DMS53 treated with DMSO at 0.1 percent for 48 hours (cell line): Measurements from ENCODE around the gene ZNF768.
A peak's percentile ranks its signal among the peaks of the same experiment; 100 is the strongest.

Experiments
- DNase-seq: peaks from one replicate; lab custom pipeline; 2025; ENCODE audit not compliant: unreplicated experiment; lab: John Stamatoyannopoulos, UW

ZNF768 gene

DNA sequence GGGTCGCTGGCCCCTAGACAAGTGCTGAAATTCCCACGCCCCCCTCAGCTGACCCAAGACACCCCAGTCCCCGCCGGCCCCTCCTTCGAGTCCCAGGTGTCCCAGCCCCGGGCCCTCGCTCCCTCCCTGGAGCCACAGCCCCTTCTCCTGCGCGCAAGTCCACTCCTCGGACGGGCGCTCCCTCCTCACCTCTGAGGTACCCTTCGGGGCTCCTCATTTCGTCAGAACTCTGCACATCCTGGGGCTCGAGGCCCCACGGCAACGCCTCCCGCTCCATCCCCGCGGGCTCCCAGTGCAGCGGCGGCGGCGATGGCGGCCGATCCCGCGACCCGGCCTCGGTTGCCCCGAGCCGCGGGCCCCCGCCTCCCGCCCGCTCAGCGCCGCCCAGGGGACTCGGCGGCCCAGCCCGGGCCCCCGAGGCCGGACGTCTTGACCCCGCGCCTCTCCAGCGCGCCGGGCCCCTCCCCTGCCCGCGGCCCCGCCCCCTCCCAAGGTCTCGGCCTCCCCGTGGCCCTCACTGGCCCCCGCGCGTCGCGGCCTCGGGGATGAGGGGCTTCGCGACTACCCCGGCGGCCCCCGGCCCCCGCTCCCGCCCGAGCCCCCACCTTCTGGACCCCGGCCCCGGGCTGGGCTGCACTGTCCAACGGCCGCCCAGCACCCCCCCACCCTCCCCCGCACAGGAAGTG is at the start of gene ZNF768:
Gene ZNF768, minus strand, starts transcription at position 430 of the 686 bp plus-strand sequence. Its CDS starts 153 bp downstream, at position 277.
- DNase-seq = peak; percentile 10

DNA sequence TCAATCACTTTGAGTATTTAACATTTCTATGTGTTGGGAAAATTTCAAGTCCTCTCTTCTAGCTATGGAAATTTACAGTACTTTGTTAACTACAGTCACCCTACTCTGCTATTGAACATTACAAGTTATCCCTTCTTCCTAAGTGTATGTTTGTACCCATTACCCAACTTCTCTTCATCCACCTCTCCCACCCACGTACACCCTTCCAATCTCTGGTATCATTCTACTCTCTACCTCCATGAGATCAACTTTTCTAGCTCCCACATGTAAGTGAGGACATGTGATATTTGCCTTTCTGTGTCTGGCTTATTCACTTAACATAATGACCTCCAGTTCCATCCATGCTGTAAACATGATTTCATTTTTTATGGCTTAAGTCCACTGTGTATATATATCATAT is 48.3 kb upstream of the ZNF768 start:
- DNase-seq = no peak

- peak; percentile 84 for DNase-seq
Measured at GRCh38 chr16:30571445-30572322, 45.3 kb upstream of the ZNF768 start, which contains the start of gene ZNF688. Gene ZNF688, minus strand, starts transcription at chr16:30571714. Its CDS starts 85 bp downstream, at chr16:30571629.

GRCh38 chr16:30570636-30571444 is 44.5 kb upstream of the ZNF768 start:
- peak; percentile 21 for DNase-seq

DNA sequence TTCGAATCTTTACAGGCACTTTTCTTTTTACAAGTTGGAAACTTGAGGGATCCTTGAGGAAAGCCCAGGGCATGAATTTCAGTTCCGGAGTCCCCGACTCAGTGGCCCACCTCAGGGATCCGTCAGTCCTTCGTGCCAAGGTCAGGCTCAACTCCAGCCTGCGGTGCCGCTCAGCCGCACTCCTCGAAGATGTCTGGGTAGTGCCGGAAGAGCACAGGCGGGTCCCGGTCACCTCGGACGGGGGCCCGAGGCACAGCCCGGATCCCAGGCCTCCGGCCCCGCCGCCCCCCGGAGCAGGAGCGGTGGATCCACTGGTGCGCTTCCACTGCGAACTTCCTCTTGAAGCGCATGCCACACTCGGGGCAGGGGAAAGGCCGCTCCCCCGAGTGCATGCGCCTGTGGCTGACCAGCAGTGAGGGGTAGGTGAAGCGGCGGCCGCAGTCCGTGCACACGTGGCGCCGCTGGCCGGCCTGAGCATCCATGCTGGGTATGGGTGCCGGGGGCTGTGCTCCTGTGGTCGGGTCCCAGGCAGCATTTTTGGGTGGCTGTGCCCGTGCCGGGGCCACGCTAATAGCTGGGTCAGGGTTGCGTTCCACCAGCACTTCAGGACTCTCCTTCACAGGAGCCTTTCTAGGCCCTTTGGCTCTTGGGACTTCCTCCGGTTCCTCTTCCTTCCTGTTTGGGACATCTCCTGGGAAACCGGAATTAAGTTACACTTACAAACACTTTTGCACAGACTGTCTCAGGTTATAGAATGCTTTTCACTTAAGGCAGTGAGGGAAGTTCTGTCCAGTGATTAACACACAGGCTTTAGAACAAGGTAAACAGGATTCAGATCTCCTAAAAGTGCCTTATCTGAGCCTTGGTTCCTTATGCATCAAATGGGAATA is 43.6 kb upstream of the ZNF768 start:
- no peak for DNase-seq

DNA sequence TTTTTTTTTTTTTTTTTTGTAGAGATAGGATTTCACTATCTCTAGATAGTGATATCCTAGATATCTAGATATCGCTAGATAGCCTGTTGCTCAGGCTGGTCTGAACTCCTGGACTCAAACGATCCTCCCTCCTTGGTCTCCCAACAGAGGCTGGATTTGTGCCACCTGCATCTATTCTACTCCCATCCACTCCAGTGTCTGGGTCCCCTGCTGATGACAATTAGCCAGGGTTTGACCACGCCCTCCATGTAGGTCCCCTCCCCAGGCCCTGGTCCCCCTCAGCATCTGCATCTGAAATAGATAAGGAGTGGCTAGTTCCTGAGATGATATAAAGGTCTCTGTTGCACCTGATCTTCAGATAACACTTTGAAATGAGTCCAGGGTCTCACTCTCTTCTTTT is 42.9 kb upstream of the ZNF768 start:
- no peak for DNase-seq

GRCh38 chr16:30567991-30568638 is 41.7 kb upstream of the ZNF768 start:
- no peak for DNase-seq

DNA sequence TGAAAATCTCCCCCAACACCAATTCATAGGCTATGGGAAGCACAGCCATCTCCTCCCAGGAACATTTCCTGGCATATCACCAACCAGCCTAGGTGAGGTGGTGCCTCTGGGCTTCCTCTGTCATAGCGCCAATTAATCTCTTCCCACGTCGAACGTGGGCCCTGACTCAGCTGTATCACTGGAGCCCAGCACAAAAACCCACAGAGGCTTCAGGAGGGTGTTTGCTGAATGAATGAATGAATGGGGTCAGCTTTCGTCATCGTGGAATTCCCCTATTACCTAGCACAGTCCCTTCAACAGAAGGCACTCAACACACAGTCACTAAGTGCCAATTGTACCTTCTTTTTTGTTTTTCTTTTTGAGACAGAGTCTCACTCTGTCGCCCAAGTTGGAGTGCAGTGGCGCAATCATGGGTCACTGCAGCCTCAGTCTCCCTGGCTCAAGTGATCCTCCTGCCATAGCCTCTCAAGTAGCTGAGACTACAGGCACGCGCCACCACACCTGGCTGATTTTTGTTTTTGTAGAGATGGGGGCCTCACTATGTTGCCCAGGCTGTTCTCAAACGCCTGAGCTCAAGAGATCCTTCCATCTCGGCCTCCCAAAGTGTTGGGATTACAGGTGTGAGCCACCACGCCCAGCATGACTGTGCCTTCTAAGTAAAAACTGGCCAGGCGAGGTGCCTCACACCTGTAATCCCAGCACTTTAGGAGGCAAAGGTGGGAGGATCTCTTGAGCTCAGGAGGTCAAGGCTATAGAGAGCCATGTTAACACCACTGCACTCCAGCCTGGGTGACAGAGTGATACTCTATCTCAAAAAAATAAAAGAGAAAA is 41.0 kb upstream of the ZNF768 start:
- DNase-seq = no peak

DNA sequence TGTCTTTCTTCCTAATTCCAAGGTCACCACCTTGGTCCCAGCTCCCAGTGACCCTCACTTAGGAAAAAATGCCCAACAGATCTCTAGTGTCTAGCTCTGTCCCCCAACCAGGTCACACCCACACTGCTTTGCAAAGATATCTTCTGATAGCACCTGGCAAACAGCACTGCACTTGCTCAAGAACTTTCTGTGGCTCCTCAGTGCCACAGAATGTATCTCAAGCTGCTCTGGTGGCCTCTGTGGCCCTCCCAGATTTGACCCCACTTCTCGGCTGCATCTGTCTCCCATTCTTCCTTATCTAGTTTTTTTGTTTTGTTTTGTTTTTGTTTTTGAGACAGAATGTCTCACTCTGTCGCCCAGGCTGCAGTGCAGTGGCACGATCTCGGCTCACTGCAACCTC is 40.2 kb upstream of the ZNF768 start:
- no peak for DNase-seq

GRCh38 chr16:30565984-30566383 is 39.6 kb upstream of the ZNF768 start:
- DNase-seq = no peak

GRCh38 chr16:30565526-30565925 is 39.2 kb upstream of the ZNF768 start:
- DNase-seq = no peak

- DNase-seq = peak; percentile 2
Measured at GRCh38 chr16:30562021-30562420, 35.7 kb upstream of the ZNF768 start.

GRCh38 chr16:30561089-30561816 is 34.9 kb upstream of the ZNF768 start:
- DNase-seq = no peak

DNA sequence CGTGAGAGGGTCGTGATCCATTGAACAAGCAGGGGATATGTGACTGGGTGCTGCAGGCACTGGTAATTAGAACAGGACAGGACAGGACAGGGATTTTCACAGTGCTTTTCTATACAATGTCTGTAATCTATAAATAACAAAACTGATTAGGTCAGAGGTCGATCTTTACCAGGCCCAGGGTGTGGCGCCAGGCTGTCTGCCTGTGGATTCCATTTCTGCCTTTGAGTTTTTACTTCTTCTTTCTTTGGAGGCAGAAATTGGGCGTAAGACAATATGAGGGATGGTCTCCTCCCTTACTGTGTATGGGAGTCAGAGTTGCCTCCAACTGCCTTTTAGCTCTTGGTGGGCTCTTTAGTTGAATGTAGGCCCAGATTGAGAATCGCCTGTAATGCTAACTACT is 33.3 kb upstream of the ZNF768 start:
- DNase-seq = no peak

GRCh38 chr16:30558789-30559377 is 32.5 kb upstream of the ZNF768 start:
- DNase-seq = no peak

DNA sequence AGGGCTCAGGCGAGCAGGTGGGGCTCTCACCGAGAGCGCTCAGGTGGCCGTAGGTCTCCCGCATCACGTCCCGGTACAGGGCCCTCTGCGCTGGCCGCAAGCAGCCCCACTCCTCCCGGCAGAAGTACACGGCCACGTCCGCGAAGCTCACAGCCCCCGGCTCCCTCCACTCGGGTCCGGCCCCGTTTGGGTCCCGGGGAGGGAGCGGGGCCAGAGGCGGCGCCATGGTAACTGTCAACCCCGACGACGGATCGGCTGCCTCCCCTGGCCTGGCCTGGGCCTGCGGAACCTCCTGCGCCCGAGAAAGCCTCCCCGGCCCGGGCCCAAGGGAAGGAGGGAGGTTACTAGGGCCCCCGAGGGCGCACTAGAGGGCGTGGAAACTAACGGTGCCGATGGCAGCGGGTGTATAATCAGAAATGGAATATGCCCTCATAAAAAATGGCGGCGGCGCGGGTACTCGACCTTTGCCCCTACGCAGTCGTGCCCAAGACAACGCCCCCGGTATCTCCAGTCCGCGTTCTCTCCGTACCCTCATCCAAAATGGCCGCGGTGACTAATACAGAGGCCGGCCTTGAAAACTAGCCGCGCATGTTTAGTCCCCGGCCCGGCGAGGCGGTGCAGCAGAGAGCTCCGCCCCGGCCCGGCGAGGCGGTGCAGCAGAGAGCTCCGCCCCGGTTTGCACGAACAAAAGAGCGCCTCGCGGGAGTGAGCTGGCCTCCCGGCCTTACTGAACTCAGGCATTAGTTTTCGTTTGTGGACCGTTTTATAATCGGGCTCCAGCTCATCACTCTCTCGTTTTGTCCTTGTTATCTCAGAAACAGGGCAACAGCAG is 31.8 kb upstream of the ZNF768 start, which contains the start of gene ZNF764:
Gene ZNF764, minus strand, starts transcription at position 418 of the 832 bp plus-strand sequence. Its CDS starts 192 bp downstream, at position 226.
- DNase-seq = peak; percentile 93

- DNase-seq = no peak
Measured at GRCh38 chr16:30557707-30557956, 31.3 kb upstream of the ZNF768 start.
